ENCODE measurements around the gene NFYA.

NFYA gene

GRCh38 chr6:41119508-41119907, 46.7 kb downstream of the NFYA start:
- no peak for DNase-seq (ENCODE audit: low read depth)

- no peak for DNase-seq (ENCODE audit: low read depth)
Observed at GRCh38 chr6:41120058-41120457, 47.3 kb downstream of the NFYA start.

- DNase-seq (ENCODE audit: low read depth) = no peak
Observed at GRCh38 chr6:41122373-41122772, 49.6 kb downstream of the NFYA start.

- no peak for DNase-seq (ENCODE audit: low read depth)
Observed at GRCh38 chr6:41122918-41123317, 50.1 kb downstream of the NFYA start.

- DNase-seq (ENCODE audit: low read depth) = no peak
Observed at GRCh38 chr6:41125282-41125681, 52.5 kb downstream of the NFYA start.

GRCh38 chr6:41132254-41132653, 59.5 kb downstream of the NFYA start:
- DNase-seq (ENCODE audit: low read depth) = no peak

- DNase-seq (ENCODE audit: low read depth) = no peak
Observed at GRCh38 chr6:41135062-41135832, 62.5 kb downstream of the NFYA start.

- DNase-seq (ENCODE audit: low read depth) = no peak
Observed at GRCh38 chr6:41136911-41137310, 64.1 kb downstream of the NFYA start.

- DNase-seq (ENCODE audit: low read depth) = no peak
Observed at GRCh38 chr6:41147917-41148316, 75.1 kb downstream of the NFYA start.

All from stimulated activated CD8-positive, alpha-beta memory T cell treated with anti-CD3 and anti-CD28 coated beads, Interleukin-15, amount 100 ng/mL, for 1 hour (primary cell).